HepG2 (cell line): Measurements from ENCODE around the gene NELFCD. TPM values are rescaled to one million over a fixed set of nuclear protein-coding genes. Genes with fewer than 3 reads are reported as not detected.

ENCODE experiments used
- ATAC-seq: fragments of 200-7000 bp; cut with Tn5 transposase; 3 replicates; pipeline ENCODE4 v1.9.1; 2020; ENCODE audit warnings: mild to moderate bottlenecking, moderate library complexity
- BruUV-seq: library from RNA; stranded (reverse); fragments of 400-500 nt; replicated peaks from 2 replicates; lab custom pipeline; 2021; lab: Mats Ljungman, UMichigan
- CTCF ChIA-PET: fragments of 300-600 bp; formaldehyde crosslinking; extraction: SDS; loops from one replicate; lab custom pipeline; 2021; ENCODE audit warnings: low total read pairs, inconsistent platforms, low intra/inter-chr PET ratio; lab: Yijun Ruan, JAX
- POLR2A ChIA-PET: fragments of 350-600 bp; sonication (Branson Sonifier 250); formaldehyde crosslinking; loops from one replicate; lab custom pipeline; 2020; ENCODE audit warnings: antibody characterized with exemption, inconsistent platforms; lab: Yijun Ruan, JAX
- DNase-seq: peaks from one replicate; pipeline ENCODE4 v3.0.0-alpha.2; 2015; ENCODE audit warnings: low spot score
- FAIRE-seq: peaks from 3 replicates; lab custom pipeline; 2011; peaks lifted over from hg19 to GRCh38; lab: Jason Lieb, UNC
- H2AFZ ChIP-seq: one replicate; pipeline ENCODE4 v1.6.1; 2011; ENCODE audit warnings: low read length, inconsistent platforms
- H3K27ac ChIP-seq: fragments of 300-600 bp; 3 replicates; pipeline ENCODE4 v1.8.0; 2011; ENCODE audit warnings: mixed run types, mild to moderate bottlenecking, mixed read lengths, low read length, inconsistent platforms; ENCODE audit not compliant: insufficient read depth; ENCODE audit errors: extremely low read length
- H3K27me3 ChIP-seq, 2 experiments: fragments of 200-600 bp in 1 of 2; 2 replicates in 1 of 2; 3 replicates in 1 of 2; pipeline versions ENCODE4 v1.6.0 to v1.8.0; 2011; ENCODE audit warnings: low read length in 2 of 2, mild to moderate bottlenecking in 2 of 2, moderate library complexity in 2 of 2, inconsistent platforms in 1 of 2; ENCODE audit not compliant: insufficient read depth in 2 of 2, control insufficient read depth in 1 of 2
- H3K36me3 ChIP-seq, 2 experiments: fragments of 200-600 bp in 1 of 2; replicated peaks in 1 of 2; 2 replicates in 1 of 2; 3 replicates in 1 of 2; pipeline versions ENCODE4 v1.5.1 to v1.8.0; 2011; ENCODE audit warnings: low read length in 2 of 2, inconsistent platforms in 1 of 2; ENCODE audit not compliant: insufficient read depth in 2 of 2, control insufficient read depth in 1 of 2
- H3K4me1 ChIP-seq: 2 replicates; pipeline ENCODE4 v1.5.1; 2012; ENCODE audit warnings: low read length, inconsistent platforms; ENCODE audit not compliant: insufficient read depth
- H3K4me2 ChIP-seq: 2 replicates; pipeline ENCODE4 v1.6.0; 2011; ENCODE audit warnings: low read depth, low read length, inconsistent platforms
- H3K4me3 ChIP-seq, 3 experiments: fragments of 200-600 bp in 1 of 3; sonication (generic), shearing (Covaris generic) in 1 of 3; replicated peaks in 1 of 3; 2 replicates each; pipeline ENCODE4 v1.5.1; 2011 to 2016; ENCODE audit warnings: low read length in 3 of 3, inconsistent platforms in 2 of 3, low read depth in 2 of 3, mild to moderate bottlenecking in 2 of 3, control low read depth in 1 of 3, mixed read lengths in 1 of 3; ENCODE audit not compliant: insufficient read depth in 1 of 3
- H3K79me2 ChIP-seq: one replicate; pipeline ENCODE4 v1.6.1; 2011; ENCODE audit warnings: low read length, inconsistent platforms; ENCODE audit not compliant: insufficient read depth
- H3K9ac ChIP-seq: 2 replicates; pipeline ENCODE4 v1.6.0; 2011; ENCODE audit warnings: mild to moderate bottlenecking, low read depth, low read length, inconsistent platforms; ENCODE audit not compliant: insufficient read depth
- H3K9me3 ChIP-seq: 2 replicates; pipeline ENCODE4 v1.5.1; 2012; ENCODE audit warnings: mild to moderate bottlenecking, low read length
- H4K20me1 ChIP-seq: 2 replicates; pipeline ENCODE4 v1.6.0; 2011; ENCODE audit warnings: inconsistent platforms, mild to moderate bottlenecking, low read length, moderate library complexity; ENCODE audit not compliant: insufficient read depth
- PRMT3 ChIP-seq: sonication (generic); formaldehyde crosslinking; IDR thresholded peaks from 2 replicates; pipeline ENCODE4 v1.8.1; 2022; ENCODE audit warnings: low read depth, mild to moderate bottlenecking, moderate library complexity, missing genetic modification reagents, borderline replicate concordance
- SMAD3 ChIP-seq: sonication (generic); formaldehyde crosslinking; IDR thresholded peaks from 2 replicates; pipeline ENCODE4 v1.4.0; 2020; ENCODE audit warnings: missing genetic modification reagents
- SP1 ChIP-seq, 2 experiments: fragments of 450-650 bp in 1 of 2; sonication (generic) in 1 of 2; formaldehyde crosslinking in 1 of 2; IDR thresholded peaks; 2 replicates each; pipeline versions ENCODE4 v1.4.0 to v1.6.1; 2016 to 2020; ENCODE audit warnings: missing genetic modification reagents in 1 of 2
- ZFP41 ChIP-seq: sonication (generic); formaldehyde crosslinking; IDR thresholded peaks from 2 replicates; pipeline ENCODE4 v1.4.0; 2020; ENCODE audit warnings: mild to moderate bottlenecking, missing genetic modification reagents, borderline replicate concordance
- ZNF589 ChIP-seq: sonication (generic); formaldehyde crosslinking; conservative IDR thresholded peaks from 2 replicates; pipeline ENCODE4 v1.8.0; 2022; ENCODE audit warnings: mild to moderate bottlenecking, moderate library complexity, missing genetic modification reagents
- WGBS: methylation state at CpG from one replicate; pipeline ENCODE4 v1.1.6; 2017; ENCODE audit warnings: low lambda C conversion rate; 5-methylcytosine and 5-hydroxymethylcytosine counted together
- in situ Hi-C: cut with HindIII; loops from 2 replicates; pipeline ENCODE4 v1.10.0; 2017; ENCODE audit warnings: low pct_unique_long_range_greater_than_20kb; ENCODE audit not compliant: extremely low pct_ligation_motif_present
- intact Hi-C: fragments of 100-400 bp; cut with micrococcal nuclease; formaldehyde crosslinking; loops from one replicate; pipeline ENCODE4 v1.10.0; 2022; ENCODE audit not compliant: unreplicated experiment
- polyA plus RNA-seq, 8 experiments: library from polyadenylated mRNA; depleted of rRNA in 3 of 8; stranded (reverse) in 7 of 8; unstranded in 1 of 8; fragments of >200 nt; fragmentation: Illumina TruSeq in 4 of 8; extraction: Trizol in 4 of 8; gene quantifications; 2 replicates each; pipeline versions ENCODE4 v1.2.1 to v1.2.3, GENCODE V29; 2011 to 2016; ENCODE audit warnings: low read depth in 4 of 8, missing spikeins in 1 of 8, mixed read lengths in 1 of 8; ENCODE audit not compliant: insufficient read depth in 1 of 8
- total RNA-seq, 5 experiments: library from RNA; depleted of rRNA; stranded (reverse); fragments of >200 nt; fragmentation: Illumina TruSeq; extraction: Trizol; gene quantifications; 2 replicates each; pipeline ENCODE4 v1.2.3, GENCODE V29; 2016; ENCODE audit warnings: low read depth in 1 of 5
- TF ChIP-seq, protein P1 (sequence below): IDR thresholded peaks from 2 replicates; pipeline ENCODE4 v1.6.1; 2016; ENCODE audit warnings: missing biosample characterization, missing genetic modification reagents, low read depth
- TF ChIP-seq, protein P2 (sequence below): fragments of 450-650 bp; IDR thresholded peaks from 2 replicates; pipeline ENCODE4 v1.6.1; 2016
- TF ChIP-seq, protein P3 (sequence below), 2 experiments: fragments of 450-650 bp in 1 of 2; sonication (generic) in 1 of 2; formaldehyde crosslinking; IDR thresholded peaks; 2 replicates each; pipeline versions ENCODE4 v1.5.0 to v1.8.0; 2020 to 2022; ENCODE audit warnings: mild to moderate bottlenecking in 1 of 2, missing genetic modification reagents in 1 of 2
- TF ChIP-seq, protein P4 (sequence below): sonication (generic); formaldehyde crosslinking; IDR thresholded peaks from 2 replicates; pipeline ENCODE4 v1.4.0; 2020; ENCODE audit warnings: missing genetic modification reagents

The NELFCD gene
- total and polyA plus RNA-seq, 2 of the 13 experiments (the other 11 are each of a cell fraction or from before 2014, with no cell fraction given), result 159 to 203 TPM

DNA sequence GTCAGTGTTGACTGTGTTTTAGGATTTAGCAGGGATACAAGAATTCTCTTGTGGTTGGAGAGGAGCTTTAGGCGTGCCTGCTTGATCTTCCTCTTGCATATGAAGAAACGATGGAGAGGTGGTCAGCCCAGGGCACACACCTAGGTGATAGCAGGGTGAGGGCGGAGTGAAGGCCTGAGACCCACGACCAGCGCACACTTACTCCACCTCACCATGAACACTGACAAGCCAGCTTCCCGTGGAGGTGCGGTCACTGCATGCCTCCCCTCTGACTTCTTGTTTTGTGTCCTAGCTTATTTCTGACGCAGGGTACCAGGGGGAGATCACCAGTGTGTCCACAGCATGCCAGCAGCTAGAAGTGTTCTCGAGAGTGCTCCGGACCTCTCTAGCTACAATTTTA is 8.1 kb downstream of the NELFCD start:
- ATAC-seq (no peak), DNase-seq (no peak), FAIRE-seq (no peak)
- in situ Hi-C loops, result no loop called here
- Histone ChIP-seq H3K36me3 (peaks cover 60 to 89% of the 10 kb centered on the region in 2 experiments), H3K79me2 (peaks cover 22% of the 10 kb centered on the region), H3K4me2 (no peak overlapping the region), H4K20me1 (peaks cover 16% of the 10 kb centered on the region), H3K4me3 (no peak overlapping the region), H3K4me1 (peaks cover 69% of the 10 kb centered on the region), H3K9me3 (no peaks in the 10 kb centered on the region), H2AFZ (no peak overlapping the region), H3K27me3 (no peaks in the 10 kb centered on the region), H3K9ac (no peak overlapping the region), H3K27ac (no peak overlapping the region)
- TSS peak; percentile 8 for BruUV-seq
- 97% methylated on average over 10 of the region's 10 CpGs for WGBS
- ChIA-PET POLR2A (no interaction called here), CTCF (no interaction called here)
- intact Hi-C loops, result no loop called here
- TF ChIP-seq PRMT3 (CRISPR knock-in tag), result no peak
- TF ChIP-seq, protein P1, sequence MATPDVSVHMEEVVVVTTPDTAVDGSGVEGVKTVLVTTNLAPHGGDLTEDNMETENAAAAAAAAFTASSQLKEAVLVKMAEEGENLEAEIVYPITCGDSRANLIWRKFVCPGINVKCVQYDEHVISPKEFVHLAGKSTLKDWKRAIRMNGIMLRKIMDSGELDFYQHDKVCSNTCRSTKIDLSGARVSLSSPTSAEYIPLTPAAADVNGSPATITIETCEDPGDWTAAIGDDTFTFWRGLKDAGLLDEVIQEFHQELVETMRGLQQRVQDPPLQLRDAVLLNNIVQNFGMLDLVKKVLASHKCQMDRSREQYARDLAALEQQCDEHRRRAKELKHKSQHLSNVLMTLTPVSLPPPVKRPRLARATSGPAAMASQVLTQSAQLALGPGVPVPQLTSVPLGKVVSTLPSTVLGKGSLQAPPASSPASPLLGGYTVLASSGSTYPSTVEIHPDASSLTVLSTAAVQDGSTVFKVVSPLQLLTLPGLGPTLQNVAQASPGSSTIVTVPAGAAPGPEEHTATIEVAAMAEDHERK (CRISPR knock-in tag), result no peak
- TF ChIP-seq ZNF589 (CRISPR knock-in tag), result no peak
- TF ChIP-seq ZFP41, result no peak
- TF ChIP-seq, protein P2, sequence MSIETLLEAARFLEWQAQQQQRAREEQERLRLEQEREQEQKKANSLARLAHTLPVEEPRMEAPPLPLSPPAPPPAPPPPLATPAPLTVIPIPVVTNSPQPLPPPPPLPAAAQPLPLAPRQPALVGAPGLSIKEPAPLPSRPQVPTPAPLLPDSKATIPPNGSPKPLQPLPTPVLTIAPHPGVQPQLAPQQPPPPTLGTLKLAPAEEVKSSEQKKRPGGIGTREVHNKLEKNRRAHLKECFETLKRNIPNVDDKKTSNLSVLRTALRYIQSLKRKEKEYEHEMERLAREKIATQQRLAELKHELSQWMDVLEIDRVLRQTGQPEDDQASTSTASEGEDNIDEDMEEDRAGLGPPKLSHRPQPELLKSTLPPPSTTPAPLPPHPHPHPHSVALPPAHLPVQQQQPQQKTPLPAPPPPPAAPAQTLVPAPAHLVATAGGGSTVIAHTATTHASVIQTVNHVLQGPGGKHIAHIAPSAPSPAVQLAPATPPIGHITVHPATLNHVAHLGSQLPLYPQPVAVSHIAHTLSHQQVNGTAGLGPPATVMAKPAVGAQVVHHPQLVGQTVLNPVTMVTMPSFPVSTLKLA, result no peak
- TF ChIP-seq SMAD3 (CRISPR knock-in tag), result no peak
- no peak for TF ChIP-seq SP1 (IDR thresholded peaks at IDR 0.05)
- no peak for TF ChIP-seq SP1 (CRISPR knock-in tag; IDR thresholded peaks at IDR 0.05)
- TF ChIP-seq, protein P3, sequence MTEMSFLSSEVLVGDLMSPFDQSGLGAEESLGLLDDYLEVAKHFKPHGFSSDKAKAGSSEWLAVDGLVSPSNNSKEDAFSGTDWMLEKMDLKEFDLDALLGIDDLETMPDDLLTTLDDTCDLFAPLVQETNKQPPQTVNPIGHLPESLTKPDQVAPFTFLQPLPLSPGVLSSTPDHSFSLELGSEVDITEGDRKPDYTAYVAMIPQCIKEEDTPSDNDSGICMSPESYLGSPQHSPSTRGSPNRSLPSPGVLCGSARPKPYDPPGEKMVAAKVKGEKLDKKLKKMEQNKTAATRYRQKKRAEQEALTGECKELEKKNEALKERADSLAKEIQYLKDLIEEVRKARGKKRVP (CRISPR knock-in tag; IDR thresholded peaks at IDR 0.05), result no peak
- TF ChIP-seq, protein P4, sequence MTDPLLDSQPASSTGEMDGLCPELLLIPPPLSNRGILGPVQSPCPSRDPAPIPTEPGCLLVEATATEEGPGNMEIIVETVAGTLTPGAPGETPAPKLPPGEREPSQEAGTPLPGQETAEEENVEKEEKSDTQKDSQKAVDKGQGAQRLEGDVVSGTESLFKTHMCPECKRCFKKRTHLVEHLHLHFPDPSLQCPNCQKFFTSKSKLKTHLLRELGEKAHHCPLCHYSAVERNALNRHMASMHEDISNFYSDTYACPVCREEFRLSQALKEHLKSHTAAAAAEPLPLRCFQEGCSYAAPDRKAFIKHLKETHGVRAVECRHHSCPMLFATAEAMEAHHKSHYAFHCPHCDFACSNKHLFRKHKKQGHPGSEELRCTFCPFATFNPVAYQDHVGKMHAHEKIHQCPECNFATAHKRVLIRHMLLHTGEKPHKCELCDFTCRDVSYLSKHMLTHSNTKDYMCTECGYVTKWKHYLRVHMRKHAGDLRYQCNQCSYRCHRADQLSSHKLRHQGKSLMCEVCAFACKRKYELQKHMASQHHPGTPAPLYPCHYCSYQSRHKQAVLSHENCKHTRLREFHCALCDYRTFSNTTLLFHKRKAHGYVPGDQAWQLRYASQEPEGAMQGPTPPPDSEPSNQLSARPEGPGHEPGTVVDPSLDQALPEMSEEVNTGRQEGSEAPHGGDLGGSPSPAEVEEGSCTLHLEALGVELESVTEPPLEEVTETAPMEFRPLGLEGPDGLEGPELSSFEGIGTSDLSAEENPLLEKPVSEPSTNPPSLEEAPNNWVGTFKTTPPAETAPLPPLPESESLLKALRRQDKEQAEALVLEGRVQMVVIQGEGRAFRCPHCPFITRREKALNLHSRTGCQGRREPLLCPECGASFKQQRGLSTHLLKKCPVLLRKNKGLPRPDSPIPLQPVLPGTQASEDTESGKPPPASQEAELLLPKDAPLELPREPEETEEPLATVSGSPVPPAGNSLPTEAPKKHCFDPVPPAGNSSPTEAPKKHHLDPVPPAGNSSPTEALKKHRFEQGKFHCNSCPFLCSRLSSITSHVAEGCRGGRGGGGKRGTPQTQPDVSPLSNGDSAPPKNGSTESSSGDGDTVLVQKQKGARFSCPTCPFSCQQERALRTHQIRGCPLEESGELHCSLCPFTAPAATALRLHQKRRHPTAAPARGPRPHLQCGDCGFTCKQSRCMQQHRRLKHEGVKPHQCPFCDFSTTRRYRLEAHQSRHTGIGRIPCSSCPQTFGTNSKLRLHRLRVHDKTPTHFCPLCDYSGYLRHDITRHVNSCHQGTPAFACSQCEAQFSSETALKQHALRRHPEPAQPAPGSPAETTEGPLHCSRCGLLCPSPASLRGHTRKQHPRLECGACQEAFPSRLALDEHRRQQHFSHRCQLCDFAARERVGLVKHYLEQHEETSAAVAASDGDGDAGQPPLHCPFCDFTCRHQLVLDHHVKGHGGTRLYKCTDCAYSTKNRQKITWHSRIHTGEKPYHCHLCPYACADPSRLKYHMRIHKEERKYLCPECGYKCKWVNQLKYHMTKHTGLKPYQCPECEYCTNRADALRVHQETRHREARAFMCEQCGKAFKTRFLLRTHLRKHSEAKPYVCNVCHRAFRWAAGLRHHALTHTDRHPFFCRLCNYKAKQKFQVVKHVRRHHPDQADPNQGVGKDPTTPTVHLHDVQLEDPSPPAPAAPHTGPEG (CRISPR knock-in tag), result no peak
